Stimulated activated CD4-positive, alpha-beta T cell treated with anti-CD3 and anti-CD28 coated beads, Interleukin-2, amount 100 ng/mL, for 24 hours (primary cell): ENCODE measurements around the gene ZBTB40.

ENCODE experiments used
- DNase-seq, 2 donors: peaks; one replicate each; pipeline ENCODE4 v3.0.0-alpha.2; 2020

Gene ZBTB40

GRCh38 chr1:22563671-22564602 is 112.3 kb downstream of the ZBTB40 start:
- no peak for DNase-seq

GRCh38 chr1:22566161-22566560 is 114.5 kb downstream of the ZBTB40 start:
- no peak for DNase-seq

DNA sequence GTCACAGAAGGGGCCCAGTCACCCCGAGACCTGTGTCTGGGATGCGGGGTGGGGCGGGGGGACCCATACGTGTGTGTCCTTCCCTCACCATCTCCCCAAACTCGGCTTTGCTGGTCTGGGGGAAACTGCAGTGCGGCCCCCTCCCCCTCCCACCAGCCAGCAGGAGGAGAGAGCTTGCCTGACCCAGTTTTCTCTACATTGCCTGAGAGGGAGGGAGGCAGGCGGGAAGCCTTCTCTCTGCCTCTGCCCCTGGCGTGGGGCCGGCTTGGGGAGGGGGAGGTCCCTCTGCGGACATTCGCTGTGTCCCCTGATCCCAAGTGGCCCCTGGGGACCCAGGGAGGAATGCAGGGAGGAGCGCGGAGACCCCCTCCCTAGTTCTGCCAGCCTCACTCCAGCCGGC is 115.5 kb downstream of the ZBTB40 start:
- DNase-seq: no peak

- no peak for DNase-seq
Observed at GRCh38 chr1:22567994-22568393, 116.3 kb downstream of the ZBTB40 start.

DNA sequence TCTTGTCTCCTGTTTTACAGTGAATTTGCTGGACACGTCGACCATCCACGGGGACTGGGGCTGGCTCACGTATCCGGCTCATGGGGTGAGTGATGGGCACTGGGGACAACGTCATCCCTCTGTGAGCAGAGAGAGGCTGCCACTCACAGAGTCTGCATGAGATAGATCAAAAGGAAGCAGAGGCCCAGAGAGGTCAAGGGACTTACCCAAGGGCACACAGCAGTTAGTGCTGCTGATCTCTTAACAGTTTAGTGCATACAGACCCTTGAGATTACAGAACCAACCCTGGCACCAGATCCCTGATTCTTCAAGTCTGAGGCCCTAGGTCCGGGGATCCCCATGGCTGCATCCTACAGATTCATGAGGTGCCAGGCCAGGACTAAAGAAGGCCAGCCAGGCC is 117.6 kb downstream of the ZBTB40 start:
- no peak for DNase-seq

DNA sequence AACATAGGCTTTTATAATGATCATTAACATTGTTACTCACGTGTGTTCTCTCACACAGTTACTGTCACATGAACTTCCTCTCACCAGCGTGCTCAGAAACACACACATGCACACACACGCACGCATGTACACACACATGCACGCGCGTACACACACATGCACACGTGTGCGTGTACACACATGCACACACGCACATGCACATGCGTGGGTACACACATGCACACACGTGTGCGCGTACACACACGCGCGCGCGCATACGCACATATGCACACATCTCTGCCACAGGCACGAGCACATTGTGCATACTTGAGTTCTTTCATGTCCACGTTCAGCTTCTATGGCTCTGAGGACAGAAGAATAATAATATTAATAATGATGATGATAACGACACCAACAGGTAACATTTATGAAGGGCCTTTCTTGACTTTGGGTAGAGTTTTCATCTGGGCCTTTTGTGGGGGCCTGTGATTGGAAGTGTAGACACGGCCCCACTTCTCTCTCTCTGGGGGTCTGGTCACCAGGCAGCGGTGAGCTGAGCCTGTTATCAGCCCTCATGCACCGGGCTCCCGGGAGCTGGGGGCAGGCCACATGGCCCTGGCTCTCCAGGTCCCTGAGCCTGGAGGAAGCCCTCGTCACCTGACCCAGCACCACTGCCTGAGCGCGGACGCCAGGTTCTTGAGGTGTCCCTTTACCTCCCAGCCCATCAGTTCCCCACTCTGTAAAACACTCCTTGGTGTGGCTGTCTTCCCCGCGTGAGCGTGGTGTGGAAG is 118.7 kb downstream of the ZBTB40 start:
- no peak for DNase-seq

- DNase-seq: no peak
Observed at GRCh38 chr1:22572818-22573217, 121.2 kb downstream of the ZBTB40 start.

- DNase-seq: no peak
Observed at GRCh38 chr1:22573237-22573636, 121.6 kb downstream of the ZBTB40 start.

GRCh38 chr1:22575532-22576149 is 124.0 kb downstream of the ZBTB40 start:
- no peak for DNase-seq

DNA sequence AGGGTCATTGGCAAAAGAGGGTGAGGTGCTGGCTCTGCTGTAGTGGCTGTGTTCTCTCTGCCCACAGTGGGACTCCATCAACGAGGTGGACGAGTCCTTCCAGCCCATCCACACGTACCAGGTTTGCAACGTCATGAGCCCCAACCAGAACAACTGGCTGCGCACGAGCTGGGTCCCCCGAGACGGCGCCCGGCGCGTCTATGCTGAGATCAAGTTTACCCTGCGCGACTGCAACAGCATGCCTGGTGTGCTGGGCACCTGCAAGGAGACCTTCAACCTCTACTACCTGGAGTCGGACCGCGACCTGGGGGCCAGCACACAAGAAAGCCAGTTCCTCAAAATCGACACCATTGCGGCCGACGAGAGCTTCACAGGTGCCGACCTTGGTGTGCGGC is 124.5 kb downstream of the ZBTB40 start:
- DNase-seq: no peak

DNA sequence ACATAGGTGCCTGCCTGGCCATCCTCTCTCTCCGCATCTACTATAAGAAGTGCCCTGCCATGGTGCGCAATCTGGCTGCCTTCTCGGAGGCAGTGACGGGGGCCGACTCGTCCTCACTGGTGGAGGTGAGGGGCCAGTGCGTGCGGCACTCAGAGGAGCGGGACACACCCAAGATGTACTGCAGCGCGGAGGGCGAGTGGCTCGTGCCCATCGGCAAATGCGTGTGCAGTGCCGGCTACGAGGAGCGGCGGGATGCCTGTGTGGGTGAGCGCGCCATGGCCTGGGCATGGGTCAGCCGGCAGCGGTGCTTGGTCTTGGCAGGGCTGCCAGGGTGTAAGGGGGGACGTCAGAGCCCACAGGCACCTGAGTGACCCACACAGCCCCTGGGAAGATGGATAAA is 125.0 kb downstream of the ZBTB40 start:
- DNase-seq: no peak

DNA sequence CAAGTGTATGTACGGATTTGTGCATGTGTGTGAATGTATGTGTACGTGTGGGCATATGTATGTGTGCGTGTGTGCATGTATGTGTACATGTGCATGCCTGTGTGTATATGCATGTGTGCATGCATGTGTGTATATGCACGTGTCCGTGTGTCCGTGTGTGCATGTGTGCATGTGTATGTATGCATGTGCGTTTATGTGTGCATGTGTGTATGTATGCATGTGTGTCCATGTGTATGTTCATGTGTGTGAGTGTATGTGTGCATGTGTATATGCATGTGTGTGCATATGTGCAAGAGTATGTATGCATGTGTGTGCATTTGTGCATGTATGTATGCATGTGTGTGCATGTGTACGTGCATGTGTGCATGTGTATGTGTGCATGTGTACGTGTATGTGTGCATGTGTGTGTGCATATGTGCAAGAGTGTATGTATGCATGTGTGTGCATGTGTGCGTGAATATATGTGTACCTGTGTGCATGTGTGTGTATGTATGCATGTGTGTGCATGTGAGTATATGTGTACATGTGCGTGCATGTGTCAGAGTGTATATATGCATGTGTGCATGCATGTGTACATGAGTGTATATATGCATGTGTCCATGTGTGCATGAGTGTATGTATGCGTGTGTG is 127.2 kb downstream of the ZBTB40 start:
- no peak for DNase-seq

DNA sequence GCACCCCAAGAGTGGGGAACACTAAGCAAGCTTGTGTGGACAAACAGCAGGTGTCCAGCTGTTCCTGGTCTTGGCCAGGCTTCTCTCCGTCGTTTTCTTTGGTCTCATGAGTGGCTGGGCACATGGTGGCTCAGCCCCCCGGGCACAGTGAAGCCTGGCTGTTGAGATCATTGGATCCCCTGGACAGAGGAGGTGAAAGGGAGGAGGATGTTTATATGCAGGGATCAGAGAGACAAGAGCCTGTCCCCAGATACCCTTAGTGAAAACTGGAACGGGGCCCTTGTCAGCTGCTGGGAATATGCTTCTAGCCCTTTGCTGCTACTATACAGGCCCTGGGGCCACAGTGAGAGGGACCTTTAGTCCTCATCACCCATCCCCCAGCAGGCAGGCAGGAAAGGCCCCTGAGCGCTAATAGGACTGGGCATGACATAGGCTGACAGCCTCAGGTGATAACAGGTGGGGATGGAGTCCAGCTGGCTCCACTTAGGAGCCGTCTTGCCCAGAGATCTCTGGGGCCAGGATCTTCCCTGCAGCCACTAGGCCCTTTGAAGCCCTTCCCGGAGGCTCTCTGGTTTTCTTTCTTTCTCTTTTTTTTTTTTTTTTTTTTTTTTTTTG is 128.0 kb downstream of the ZBTB40 start:
- DNase-seq: no peak
